GM20000 (cell line): ENCODE results near the gene FSTL4.

Experiments used
- DNase-seq: peaks from one replicate; pipeline ENCODE4 v3.0.0; 2012; ENCODE audit warnings: low spot score
- TF ChIP-seq, protein P1 (sequence below): IDR thresholded peaks from 2 replicates; pipeline ENCODE4 v1.5.1; 2012; ENCODE audit warnings: mild to moderate bottlenecking, control low read depth; ENCODE audit errors: extremely low read depth, missing control alignments

The FSTL4 gene

DNA sequence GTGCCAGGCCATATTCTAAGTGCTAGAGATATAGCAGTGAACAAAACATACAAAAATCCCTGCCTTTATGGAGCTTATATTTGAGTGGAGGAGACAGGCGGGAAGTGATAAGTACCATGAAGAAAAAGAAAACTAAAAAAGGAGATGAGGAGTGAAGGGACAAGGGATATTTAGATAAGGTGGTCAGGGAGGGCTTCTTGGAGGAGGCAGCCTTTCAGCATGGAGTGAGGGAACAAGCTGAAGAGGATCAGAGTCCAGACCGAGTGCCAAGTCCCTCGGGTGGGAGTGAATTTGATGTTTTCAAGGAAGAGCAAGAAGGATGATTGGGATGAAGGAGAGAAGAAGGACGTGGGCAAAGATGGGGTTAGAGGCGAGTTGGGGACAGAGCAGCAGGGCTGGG is 190.5 kb downstream of the FSTL4 start:
- TF ChIP-seq, protein P1, sequence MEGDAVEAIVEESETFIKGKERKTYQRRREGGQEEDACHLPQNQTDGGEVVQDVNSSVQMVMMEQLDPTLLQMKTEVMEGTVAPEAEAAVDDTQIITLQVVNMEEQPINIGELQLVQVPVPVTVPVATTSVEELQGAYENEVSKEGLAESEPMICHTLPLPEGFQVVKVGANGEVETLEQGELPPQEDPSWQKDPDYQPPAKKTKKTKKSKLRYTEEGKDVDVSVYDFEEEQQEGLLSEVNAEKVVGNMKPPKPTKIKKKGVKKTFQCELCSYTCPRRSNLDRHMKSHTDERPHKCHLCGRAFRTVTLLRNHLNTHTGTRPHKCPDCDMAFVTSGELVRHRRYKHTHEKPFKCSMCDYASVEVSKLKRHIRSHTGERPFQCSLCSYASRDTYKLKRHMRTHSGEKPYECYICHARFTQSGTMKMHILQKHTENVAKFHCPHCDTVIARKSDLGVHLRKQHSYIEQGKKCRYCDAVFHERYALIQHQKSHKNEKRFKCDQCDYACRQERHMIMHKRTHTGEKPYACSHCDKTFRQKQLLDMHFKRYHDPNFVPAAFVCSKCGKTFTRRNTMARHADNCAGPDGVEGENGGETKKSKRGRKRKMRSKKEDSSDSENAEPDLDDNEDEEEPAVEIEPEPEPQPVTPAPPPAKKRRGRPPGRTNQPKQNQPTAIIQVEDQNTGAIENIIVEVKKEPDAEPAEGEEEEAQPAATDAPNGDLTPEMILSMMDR = no peak
- DNase-seq = no peak

DNA sequence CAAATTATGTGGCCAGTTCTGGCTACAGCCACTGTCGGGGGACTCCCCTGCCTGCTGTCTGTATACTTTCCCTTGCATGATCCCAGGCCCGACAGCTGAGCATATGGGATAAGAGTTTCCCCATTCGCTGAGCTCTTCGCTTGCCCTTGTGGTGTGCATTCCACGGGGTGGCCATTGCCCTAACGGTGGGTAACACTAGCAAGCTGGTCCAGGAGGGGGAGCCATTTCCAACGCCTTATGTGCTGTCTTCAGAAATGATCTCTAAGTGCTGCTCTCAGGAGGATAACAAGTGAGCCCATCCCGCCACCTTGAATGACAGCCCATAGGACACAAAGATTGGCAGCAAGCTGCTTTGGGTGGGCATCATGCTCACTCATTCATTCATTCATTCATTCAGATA is 190.9 kb downstream of the FSTL4 start:
- no peak for DNase-seq
- TF ChIP-seq, protein P1 = peak; percentile 12

DNA sequence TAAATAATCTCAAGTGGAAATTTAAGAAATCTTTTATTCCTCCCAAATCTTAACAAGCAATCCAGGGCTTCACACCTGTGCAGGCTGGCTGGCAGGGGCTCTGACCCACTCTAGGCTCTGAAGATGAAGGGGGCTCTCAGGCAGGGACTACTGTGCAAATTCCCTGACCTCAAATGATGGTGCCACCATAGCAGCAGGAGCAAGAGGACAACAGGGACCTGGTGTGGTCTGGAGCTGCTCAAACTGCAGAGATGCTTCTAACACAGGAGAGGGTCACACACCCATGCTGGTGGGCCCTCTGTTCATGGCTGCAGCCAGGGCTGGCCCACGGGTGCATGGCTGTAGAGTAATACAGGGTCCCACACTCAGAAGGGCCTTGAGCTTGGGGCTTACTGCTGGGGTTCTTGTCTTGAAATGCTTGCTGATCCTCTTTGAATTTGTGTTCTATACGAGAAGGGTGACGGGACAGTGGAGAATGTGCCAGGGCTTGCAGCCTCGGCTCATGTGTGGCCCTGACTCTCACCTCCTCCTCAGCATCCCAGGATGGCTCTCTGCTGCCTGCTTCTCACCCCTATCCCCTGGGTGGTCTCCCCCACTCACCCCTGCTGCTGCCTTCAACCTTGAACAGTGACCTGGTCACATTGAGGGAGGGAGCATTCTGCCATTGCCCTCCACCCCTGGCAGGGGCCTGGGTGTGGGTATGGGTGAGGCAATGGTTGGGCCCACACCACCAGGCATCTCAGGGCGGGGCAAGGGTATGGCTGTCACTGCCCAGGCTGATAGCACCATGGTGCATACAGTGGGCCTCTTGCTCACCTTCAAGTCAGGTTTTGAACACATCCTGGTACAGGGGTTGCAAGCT is 191.7 kb downstream of the FSTL4 start:
- TF ChIP-seq, protein P1 = no peak

DNA sequence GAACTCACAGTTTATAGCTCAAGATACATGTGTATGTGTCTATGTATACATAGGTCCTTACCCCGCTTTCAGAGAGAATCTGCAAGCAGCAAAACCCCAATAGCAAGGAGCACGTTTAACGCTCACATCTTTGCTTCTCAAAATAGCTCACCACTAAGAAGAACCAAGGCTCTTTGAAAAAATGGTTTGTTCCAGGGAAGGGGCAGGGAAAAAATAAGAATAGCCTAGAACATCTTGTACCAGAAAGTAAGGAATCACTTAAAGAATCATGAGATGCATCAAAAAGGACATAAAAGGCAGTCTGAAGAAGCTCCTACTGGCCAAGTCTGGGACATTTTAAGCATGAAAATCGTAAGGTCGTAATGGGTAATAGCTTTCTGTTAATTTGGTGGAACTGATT is 196.4 kb downstream of the FSTL4 start:
- DNase-seq = no peak
- TF ChIP-seq, protein P1 = no peak

More for the DNA sequence above, 191.7 kb downstream of the FSTL4 start:
- no peak for DNase-seq

DNA sequence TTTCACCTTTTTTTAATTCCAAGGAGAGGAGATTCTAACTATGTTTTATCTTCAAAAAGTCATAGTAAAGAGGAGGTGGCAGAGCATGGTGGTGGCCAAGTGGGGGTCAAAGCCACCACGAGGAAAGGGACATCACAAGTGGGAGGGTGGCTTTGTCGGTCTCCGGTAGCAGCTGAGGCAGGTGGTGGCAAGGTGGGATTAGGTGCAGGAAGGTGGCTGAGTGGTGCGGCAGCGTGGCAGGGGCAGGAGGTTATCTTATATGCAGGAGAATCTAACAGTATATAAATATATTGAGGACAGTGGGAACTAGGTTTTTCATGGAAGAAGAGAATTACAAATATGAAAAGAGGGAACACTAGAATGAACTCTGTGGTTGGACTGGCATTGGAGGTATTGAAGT is 196.8 kb downstream of the FSTL4 start:
- TF ChIP-seq, protein P1 = no peak
- no peak for DNase-seq

DNA sequence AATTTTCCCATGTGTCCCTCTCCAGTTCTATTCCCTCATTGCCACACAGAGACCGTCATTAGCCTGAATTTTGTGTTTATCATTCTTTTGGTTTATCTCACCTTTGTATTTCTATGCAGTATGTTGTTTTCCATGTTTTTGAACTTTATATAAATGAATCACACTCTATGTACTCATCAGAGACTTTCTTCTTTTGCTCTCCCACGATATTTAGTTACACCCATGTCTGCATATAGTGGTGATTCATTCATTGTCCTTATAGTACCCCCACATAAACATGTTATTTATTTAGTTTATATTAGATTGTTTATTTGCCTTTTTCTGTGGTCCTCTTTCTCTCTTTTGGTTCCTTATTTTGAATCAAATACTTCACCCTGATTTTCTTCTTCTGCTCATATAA is 199.7 kb downstream of the FSTL4 start:
- DNase-seq = no peak
- TF ChIP-seq, protein P1 = no peak

DNA sequence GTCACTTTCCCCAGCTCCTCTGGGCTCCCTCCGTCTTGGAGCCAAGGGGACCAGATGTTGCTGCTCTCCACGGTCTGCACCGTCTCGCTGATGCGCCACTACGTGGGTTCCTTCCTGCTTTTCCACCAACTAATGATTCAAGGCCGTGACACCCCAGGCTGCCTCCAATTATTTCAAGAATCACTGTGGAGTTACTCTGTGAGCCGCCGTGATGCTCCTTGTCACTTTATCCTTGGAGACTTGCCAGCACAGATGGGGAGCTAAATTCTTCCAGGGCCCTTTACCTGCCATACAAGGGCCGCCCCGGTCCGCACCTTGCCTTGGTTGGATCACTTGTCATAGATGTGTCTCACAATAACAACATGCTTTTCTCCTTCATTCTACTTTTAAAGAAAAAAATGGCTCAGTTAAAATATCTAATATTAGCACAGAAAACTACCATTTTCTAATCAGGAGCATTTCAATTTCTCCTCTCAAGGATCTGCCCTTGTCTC is 202.0 kb downstream of the FSTL4 start:
- TF ChIP-seq, protein P1 = no peak
- DNase-seq = no peak
